Measurements from ENCODE around the gene EPSTI1.

DNA sequence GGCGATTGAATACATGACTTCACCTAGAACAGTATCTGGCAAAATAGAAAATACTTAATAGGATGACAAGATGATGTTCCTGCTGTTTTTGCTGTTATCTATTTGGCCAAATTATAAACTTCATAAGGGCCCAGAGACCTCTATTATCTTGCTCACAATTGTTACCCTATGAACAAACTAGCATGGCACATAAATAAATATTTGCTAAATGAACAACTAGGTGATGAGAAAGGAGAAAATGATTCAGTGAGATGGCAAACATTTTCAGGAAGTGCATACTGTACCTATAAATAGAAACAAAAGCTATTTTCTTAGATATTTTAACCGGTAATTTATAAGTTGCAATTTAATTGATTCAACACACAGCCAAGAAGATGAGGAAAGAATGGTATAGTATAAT, 132.3 kb downstream of the EPSTI1 start:
- TF ChIP-seq, protein P1, sequence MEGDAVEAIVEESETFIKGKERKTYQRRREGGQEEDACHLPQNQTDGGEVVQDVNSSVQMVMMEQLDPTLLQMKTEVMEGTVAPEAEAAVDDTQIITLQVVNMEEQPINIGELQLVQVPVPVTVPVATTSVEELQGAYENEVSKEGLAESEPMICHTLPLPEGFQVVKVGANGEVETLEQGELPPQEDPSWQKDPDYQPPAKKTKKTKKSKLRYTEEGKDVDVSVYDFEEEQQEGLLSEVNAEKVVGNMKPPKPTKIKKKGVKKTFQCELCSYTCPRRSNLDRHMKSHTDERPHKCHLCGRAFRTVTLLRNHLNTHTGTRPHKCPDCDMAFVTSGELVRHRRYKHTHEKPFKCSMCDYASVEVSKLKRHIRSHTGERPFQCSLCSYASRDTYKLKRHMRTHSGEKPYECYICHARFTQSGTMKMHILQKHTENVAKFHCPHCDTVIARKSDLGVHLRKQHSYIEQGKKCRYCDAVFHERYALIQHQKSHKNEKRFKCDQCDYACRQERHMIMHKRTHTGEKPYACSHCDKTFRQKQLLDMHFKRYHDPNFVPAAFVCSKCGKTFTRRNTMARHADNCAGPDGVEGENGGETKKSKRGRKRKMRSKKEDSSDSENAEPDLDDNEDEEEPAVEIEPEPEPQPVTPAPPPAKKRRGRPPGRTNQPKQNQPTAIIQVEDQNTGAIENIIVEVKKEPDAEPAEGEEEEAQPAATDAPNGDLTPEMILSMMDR (IDR thresholded peaks at IDR 0.05): no peak
- TF ChIP-seq POLR2A (IDR thresholded peaks at IDR 0.05): no peak
